DLD1 (cell line): ENCODE data around the gene RPL13.

Experiments
- in situ Hi-C: cut with HindIII; loops from 2 replicates; pipeline ENCODE4 v1.10.0; 2017; ENCODE audit warnings: low sequenced_read_pairs

The RPL13 gene

GRCh38 chr16:89613231-89613953 lies 52.9 kb downstream of the RPL13 start, which contains the start of gene DPEP1:
Gene DPEP1, plus strand, starts transcription at chr16:89613642. Its CDS starts 16,769 bp downstream, at chr16:89630411.
- in situ Hi-C loops, result no loop called here

GRCh38 chr16:89613954-89614459 lies 53.5 kb downstream of the RPL13 start:
- in situ Hi-C loops, result no loop called here
